HuH-7.5 (cell line): ENCODE data around the gene TENT5C.

Experiments
- DNase-seq: peaks from one replicate; pipeline ENCODE4 v3.0.0; 2011; ENCODE audit warnings: low spot score

TENT5C gene

DNA sequence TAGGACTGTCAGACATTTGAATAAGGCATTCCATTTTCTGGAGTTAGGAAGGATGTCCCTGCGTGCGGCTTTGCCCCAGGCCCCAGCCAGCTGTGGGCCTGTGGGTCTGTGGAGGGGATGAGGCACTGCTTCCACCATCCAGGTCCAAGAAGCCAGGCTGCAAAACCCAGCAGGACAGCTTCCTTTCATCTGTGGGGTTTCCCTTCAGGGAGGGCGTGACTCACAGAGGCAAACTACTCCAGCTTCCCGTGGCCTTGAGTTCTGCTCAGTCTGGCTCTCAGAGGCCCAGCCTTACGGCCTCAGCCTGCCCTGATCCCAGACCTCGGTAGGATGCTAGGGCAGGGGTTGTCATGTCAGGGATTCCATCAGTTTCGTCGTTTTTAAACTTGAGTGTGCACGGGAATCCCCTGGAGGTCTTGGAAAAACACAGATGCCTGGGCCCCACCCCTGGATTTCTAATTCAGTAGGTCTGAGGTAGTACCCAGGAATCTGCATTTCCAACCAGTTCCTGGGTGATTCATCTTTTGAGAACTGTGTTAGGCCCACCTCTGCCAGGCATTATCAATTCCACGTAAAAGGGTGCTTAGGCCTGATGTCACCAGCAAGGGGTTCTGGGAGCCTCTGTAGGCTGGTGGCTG is 32.3 kb upstream of the TENT5C start:
- no peak for DNase-seq

DNA sequence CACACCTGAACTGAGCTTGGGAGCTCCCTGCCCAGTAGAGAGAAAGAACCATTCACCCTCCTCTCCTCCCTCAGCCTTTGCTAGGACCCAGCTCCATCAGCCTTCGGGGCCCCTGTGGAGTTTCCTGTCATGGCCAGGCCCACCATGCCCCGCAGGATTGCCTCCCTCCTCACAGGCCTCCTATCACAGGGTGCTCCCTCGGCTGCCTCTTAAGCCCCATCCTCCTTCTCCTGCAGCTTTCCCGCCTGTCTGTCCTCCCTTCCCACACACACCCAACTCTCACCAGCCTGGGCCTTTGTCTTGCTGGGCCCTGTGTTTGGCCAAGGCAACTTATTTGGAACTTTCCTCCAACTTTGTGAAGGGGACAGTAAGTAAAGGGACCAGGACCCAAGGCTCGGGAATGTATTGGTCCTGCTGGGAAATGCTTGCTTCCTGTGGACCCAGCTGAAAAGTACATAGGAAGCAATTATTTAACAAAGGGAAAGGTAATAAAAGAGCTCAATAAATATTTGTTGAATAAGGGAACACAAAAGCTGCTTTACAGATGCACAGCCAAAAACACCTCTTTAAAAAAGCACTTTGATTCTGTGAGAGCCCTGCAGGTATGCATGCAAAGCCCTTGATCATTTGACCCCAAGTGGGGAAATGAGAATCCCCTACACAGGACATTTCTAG is 31.6 kb upstream of the TENT5C start:
- DNase-seq = no peak

GRCh38 chr1:117575586-117576225 is 30.1 kb upstream of the TENT5C start:
- DNase-seq = no peak

GRCh38 chr1:117576236-117576635 is 29.6 kb upstream of the TENT5C start:
- DNase-seq = no peak

DNA sequence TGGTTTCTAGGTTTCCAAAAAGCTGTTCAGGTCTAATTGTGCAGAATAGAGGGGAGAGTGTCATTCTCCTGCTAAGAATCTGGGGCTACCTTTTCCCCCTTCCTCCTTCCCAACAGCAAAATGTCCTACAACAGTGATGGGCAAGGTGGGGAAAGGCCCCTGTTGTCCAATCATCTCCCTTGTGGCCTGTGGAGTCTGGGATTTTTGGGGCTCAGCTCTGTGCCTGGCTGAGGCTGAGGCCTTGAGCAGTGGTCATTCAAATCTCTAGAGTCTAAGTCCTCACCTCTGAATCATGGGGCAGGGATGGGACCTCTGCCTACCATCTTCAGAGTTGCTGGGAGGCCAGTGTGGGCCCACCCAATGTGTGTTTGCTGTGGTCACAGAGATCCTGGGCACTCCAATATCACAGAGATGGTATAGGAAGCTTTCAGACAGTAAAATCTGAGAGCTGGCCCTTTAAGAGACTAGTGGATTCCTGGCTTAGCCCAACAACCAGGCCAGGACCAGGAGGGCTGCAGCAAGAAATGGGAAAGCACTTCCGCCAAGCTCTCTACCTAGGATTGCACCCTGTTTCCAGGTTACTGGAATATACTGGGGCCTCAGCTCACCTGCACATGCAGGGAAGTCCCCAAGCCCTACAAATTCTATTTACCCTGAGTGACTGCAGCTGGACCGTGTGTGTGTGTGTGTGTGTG is 28.5 kb upstream of the TENT5C start:
- DNase-seq = no peak

GRCh38 chr1:117578466-117578865 is 27.4 kb upstream of the TENT5C start:
- no peak for DNase-seq

DNA sequence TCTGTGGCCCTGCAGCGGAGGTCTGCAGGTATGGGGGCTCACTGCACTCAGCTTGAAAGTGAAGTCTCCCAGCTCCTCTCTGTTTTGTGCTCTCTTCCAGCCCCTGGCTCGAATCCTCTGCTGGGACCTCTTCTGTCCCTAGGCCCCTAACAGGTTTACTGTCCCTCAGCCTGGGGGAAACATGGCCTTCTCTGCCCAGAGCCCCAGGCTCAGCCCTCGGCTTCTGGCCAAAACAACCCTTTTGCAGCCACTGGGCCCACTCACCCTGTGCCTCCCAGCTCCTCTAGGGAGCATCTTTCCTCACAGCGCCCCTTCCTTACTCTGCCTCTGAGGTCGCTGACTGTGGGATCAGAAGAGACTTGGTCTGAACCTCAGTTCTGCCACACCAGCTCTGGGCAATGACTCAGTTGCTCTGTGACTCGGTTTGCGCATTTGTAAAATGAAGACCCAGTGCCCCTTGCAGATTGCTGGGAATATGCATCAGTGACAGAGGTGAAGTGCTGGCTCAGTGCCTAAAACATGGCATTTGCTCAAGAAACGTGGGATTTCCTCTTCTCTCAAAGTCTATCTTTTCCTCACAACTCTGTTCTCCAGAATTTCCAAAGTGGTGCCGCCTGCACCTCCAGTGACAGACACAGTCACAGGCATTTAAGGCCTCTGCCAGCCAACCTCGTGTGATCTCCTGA is 26.5 kb upstream of the TENT5C start:
- no peak for DNase-seq

- DNase-seq = no peak
These were observed 25.4 kb upstream of the TENT5C start for GRCh38 chr1:117580436-117580835.

- DNase-seq = no peak
These were observed 25.0 kb upstream of the TENT5C start for GRCh38 chr1:117580882-117581281.

DNA sequence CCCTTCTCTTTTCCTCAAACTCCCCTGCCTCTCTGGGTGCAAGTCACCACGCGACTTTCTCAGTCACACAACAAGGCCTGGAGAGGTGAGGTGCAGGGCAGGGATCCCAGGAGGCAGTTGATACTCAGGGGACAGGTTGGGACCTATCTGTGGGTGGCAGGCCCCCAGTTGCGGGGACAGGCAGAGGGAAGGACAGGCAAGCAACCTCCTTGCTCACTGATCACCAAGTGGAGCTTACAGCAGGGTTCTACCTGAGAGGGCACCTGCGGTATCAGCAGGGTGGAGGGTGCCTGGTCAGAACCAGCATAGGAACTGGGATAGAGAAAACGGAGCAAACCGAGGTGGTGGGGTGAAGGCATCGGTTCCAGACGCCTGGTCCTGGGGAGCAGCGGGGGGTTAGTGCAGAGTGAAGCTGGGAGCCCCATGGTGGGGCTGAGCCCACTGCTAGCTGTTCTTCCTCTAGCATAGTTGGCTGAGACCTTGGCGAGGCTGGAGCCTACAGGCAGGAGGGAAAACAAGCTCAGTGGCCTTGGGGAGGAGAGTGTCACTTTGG is 24.4 kb upstream of the TENT5C start:
- DNase-seq = no peak

GRCh38 chr1:117582451-117582850 is 23.4 kb upstream of the TENT5C start:
- DNase-seq = no peak

DNA sequence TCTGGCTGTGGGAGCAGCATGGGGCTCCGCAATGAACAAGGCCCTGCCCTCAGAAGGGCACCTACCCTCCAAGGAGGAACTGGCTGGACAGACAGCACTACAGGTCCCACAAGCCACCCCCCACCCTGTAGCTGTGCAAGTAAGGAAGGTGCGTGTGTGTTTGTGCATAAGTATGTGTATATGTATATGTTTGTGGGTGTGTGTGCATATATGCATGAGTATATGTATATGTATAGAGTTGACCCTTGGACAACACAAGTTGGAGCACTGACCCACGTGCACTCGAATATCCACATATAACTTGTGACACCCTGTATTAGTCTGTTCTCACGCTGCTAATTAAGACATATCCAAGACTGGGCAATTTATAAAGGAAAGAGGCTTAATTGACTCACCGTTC is 22.6 kb upstream of the TENT5C start:
- no peak for DNase-seq

DNA sequence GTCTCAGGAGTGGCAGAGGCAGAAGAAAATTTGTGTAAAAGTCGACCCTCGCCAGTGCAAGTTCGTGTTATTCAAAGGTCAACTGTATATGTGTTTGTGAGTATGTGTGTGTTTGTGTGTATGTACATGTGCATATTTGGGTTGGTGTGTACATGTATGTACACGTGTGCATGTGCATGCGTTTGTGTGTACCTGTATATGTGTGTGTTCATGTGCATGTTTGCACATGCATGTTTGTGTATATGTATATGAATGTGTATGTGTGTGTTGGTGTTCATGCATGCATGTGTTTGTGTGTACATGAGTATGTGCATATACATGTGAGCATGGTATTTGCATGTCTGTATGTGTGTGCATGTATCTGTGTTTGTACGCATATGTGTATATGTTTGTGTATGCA is 21.7 kb upstream of the TENT5C start:
- DNase-seq = no peak

GRCh38 chr1:117585086-117585485 is 20.8 kb upstream of the TENT5C start:
- no peak for DNase-seq

DNA sequence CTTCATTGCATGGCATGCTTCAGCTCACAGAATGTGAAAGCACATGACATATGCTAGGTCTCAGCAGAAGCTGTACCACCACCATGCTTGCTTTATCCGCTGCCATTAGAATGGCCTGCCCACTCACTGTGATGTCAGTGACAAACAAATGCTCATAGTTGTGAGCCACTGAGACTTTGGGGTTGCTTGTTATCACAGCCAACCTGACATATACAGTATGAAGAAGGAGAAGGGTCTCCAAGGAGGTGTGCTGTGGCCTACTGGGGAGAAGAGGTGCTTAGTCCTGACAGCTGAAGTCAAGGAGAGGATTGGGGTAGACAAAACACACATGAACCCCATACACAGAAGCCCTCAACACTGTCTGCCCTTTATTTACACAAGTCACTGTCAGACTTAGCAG is 19.5 kb upstream of the TENT5C start:
- no peak for DNase-seq

- DNase-seq = no peak
These were observed 18.9 kb upstream of the TENT5C start for GRCh38 chr1:117586747-117587498.

GRCh38 chr1:117587499-117588356 is 18.1 kb upstream of the TENT5C start:
- no peak for DNase-seq

GRCh38 chr1:117589544-117589943 is 16.3 kb upstream of the TENT5C start:
- no peak for DNase-seq

DNA sequence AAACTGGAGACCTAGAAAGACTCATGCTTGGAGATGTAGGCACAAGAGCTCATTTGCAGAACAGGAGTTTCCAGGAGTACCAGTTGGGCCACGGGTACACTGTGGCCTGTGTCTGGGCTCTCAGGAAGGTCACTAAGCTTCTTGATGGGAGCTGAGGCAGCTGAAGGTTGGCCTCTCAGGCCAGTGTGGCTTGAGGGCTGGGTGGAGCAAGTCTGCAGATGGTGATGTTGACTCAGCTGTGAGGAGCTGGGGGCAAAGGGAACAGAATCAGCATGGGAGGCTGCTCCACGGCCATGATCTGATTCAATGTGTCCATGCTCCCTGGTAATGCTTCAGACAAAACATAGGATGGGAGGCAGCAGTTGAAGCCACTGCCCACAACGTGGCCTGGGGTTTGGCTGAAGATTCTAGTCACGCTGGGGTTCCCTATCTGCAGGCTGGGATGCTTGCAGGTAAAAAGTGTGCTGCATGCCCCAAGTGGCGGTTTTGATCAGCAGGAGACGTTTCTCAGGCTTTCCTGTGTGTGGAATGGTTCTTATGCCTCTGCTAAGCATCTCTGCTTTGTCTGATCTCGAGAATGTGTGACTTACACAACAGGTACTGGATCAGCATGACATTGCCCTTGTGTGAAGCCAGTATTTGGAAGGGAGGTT is 15.4 kb upstream of the TENT5C start:
- DNase-seq = no peak

- no peak for DNase-seq
These were observed 14.6 kb upstream of the TENT5C start for GRCh38 chr1:117591252-117591651.
